Measurements from ENCODE around the gene COX5B. TPM values are rescaled to one million over a fixed set of nuclear protein-coding genes. Genes with fewer than 3 reads are reported as not detected.
A peak's percentile ranks its signal among the peaks of the same experiment; 100 is the strongest.

The COX5B gene
- total RNA-seq, 1 experiment from 2014 or later, result 283 TPM

DNA sequence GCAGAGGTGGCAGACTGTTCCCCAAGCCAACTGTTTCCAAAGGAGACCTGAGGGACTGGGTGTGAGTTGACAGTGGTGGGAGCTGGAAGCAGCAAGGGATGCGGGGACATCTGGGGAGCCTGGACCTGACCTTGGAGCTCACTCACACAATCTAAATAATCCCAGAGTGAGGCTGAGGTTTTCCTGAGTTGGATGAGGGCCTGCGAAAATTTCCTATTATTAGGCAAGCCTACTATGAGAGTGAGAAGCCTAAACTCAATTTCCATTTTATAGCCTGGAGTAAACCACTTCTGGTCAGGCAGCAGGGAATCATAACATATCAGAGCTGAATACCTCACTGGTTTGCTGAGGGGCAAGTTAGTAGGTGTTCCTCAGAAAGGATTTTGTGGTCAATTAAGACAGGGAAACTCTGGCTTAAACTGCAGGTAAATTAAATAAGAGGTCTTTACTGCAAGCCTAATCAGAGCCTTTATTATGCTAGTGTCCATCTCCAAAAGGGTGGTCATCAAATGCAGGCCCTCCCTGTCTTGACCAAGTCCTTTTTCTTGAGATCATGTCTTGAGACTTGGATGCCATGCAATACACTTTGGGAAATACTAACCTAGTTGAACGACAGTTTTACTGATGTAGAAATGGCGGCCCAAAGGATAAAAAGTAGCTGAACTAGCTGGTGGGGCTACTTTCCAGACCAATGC is 1.7 kb upstream of the COX5B start:
- H3K36me3 ChIP-seq, result peaks cover 14% of the 10 kb centered on the region
- no peaks in the 10 kb centered on the region for H3K9me3 ChIP-seq (replicated peaks)
- H3K27me3 ChIP-seq, result no peaks in the 10 kb centered on the region
- H3K27ac ChIP-seq, result no peak overlapping the region
- no peak overlapping the region for H3K4me3 ChIP-seq
- no peak for DNase-seq
- 0 out of 2 replicates have a peak, but pooled peaks cover 2% of the 10 kb centered on the region for H3K4me1 ChIP-seq

DNA sequence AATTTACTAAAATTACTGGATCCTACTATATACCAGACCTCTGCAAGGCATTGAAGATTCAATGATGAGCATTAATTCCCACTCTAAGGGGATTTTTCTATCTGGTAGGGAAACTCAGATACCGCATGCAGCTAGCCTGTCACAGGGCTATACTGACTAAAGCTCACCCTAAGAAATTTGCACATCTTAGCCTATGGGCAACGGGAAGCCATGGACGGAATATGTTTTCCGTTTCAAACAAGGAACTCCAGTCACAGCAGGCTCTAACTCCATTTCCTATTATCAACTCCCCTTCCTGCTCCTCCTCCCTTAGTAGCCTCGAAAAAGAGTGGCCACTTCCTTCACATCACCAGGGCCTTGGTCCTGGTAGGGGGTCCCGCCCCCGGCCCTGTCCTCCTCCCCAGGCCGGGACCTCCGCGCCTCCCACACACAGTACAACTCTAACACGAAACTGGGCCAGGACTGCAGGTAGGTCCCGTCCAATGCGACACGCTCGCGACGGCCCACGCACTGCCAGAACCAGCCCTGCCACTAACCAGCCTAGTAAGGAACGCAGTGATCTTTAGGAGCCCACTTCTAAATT is 659 bp upstream of the COX5B start:
- no peaks in the 10 kb centered on the region for H3K9me3 ChIP-seq (replicated peaks)
- H3K36me3 ChIP-seq, result peaks cover 19% of the 10 kb centered on the region
- 0 out of 2 replicates have a peak, but pooled peaks cover 2% of the 10 kb centered on the region for H3K4me1 ChIP-seq
- peak overlapping the region; percentile 61 for H3K27ac ChIP-seq
- DNase-seq, result peak; percentile 24 to 45
- H3K27me3 ChIP-seq, result no peaks in the 10 kb centered on the region
- peak overlapping the region; percentile 82 for H3K4me3 ChIP-seq

- Histone ChIP-seq H3K36me3 (peaks cover 19% of the 10 kb centered on the region), H3K27me3 (no peaks in the 10 kb centered on the region), H3K4me3 (peak overlapping the region; percentile 82), H3K27ac (no peak overlapping the region), H3K4me1 (0 out of 2 replicates have a peak, but pooled peaks cover 2% of the 10 kb centered on the region), H3K9me3 (replicated peaks) (no peaks in the 10 kb centered on the region)
- no peak for DNase-seq
These were observed 1.1 kb downstream of the COX5B start for GRCh38 chr2:97646977-97647376.

GRCh38 chr2:97651114-97651513 is 5.3 kb downstream of the COX5B start:
- H3K4me1 ChIP-seq, result no peaks in the 10 kb centered on the region
- no peak for DNase-seq
- no peaks in the 10 kb centered on the region for H3K27me3 ChIP-seq
- H3K36me3 ChIP-seq, result peaks cover 26% of the 10 kb centered on the region
- peaks cover 5% of the 10 kb centered on the region; the same call in 1 of the 2 replicates for H3K9me3 ChIP-seq (replicated peaks)
- H3K27ac ChIP-seq, result no peak overlapping the region
- no peak overlapping the region for H3K4me3 ChIP-seq

DNA sequence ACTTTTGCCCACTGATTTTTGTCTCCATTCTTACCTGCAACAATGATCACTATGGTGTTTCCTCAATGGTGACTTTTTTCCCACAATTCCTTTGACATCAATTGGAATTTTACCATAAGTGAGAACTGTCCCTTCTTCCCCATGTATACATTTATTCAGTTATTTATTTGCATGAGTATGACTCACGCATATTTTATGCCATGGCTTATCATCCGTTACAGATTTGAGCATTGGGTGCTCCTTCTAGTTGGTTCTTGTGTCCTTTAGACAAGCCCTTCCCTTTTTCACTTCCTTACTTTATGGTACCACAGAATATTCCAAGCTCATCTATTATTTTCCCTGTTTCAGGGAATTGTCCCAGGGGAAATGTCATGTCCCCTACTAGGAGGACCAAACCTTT is 7.6 kb downstream of the COX5B start:
- H3K27me3 ChIP-seq, result no peaks in the 10 kb centered on the region
- H3K36me3 ChIP-seq, result peaks cover 28% of the 10 kb centered on the region
- H3K27ac ChIP-seq, result no peak overlapping the region
- no peak overlapping the region for H3K4me3 ChIP-seq
- no peaks in the 10 kb centered on the region for H3K4me1 ChIP-seq
- no peak for DNase-seq
- peaks cover 5% of the 10 kb centered on the region; the same call in 1 of the 2 replicates for H3K9me3 ChIP-seq (replicated peaks)

GRCh38 chr2:97653874-97654273 is 8.0 kb downstream of the COX5B start:
- H3K27me3 ChIP-seq, result no peaks in the 10 kb centered on the region
- H3K27ac ChIP-seq, result no peak overlapping the region
- H3K4me1 ChIP-seq, result no peaks in the 10 kb centered on the region
- peaks cover 27% of the 10 kb centered on the region for H3K36me3 ChIP-seq
- no peak for DNase-seq
- no peak overlapping the region for H3K4me3 ChIP-seq
- H3K9me3 ChIP-seq (replicated peaks), result peaks cover 5% of the 10 kb centered on the region; the same call in 1 of the 2 replicates

- Histone ChIP-seq H3K27me3 (no peaks in the 10 kb centered on the region), H3K9me3 (replicated peaks) (peaks cover 5% of the 10 kb centered on the region; the same call in 1 of the 2 replicates), H3K36me3 (peaks cover 27% of the 10 kb centered on the region), H3K4me1 (no peaks in the 10 kb centered on the region), H3K4me3 (no peak overlapping the region), H3K27ac (no peak overlapping the region)
- no peak for DNase-seq
These were observed 8.4 kb downstream of the COX5B start for GRCh38 chr2:97654309-97654708.

DNA sequence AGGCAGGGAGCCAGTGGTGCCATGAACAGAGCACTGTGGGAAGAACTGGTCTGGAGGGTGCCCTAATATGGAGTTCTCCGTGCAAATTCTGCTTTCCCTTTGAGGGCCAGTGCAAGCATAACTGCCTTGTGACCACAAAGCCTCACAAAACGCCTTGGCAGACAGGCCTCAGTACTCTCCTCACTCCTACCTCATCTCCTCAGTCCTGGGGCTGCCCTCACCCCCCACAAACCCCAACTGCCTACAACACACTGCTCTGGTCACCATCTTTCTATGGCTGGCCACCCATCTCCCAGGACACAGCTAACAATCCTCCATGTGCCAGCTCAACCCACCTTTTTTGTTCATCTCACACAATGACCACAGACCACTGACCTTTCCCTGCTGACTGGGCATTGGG is 8.9 kb downstream of the COX5B start:
- peaks cover 23% of the 10 kb centered on the region for H3K36me3 ChIP-seq
- peaks cover 5% of the 10 kb centered on the region; the same call in 1 of the 2 replicates for H3K9me3 ChIP-seq (replicated peaks)
- H3K4me1 ChIP-seq, result no peaks in the 10 kb centered on the region
- DNase-seq, result no peak
- H3K27me3 ChIP-seq, result no peaks in the 10 kb centered on the region
- H3K27ac ChIP-seq, result no peak overlapping the region
- no peak overlapping the region for H3K4me3 ChIP-seq

GRCh38 chr2:97656129-97656755 is 10.4 kb downstream of the COX5B start:
- H3K4me3 ChIP-seq, result no peak overlapping the region
- no peaks in the 10 kb centered on the region for H3K4me1 ChIP-seq
- H3K27me3 ChIP-seq, result no peaks in the 10 kb centered on the region
- peaks cover 5% of the 10 kb centered on the region; the same call in 1 of the 2 replicates for H3K9me3 ChIP-seq (replicated peaks)
- H3K36me3 ChIP-seq, result peaks cover 22% of the 10 kb centered on the region
- no peak overlapping the region for H3K27ac ChIP-seq
- DNase-seq, result no peak

DNA sequence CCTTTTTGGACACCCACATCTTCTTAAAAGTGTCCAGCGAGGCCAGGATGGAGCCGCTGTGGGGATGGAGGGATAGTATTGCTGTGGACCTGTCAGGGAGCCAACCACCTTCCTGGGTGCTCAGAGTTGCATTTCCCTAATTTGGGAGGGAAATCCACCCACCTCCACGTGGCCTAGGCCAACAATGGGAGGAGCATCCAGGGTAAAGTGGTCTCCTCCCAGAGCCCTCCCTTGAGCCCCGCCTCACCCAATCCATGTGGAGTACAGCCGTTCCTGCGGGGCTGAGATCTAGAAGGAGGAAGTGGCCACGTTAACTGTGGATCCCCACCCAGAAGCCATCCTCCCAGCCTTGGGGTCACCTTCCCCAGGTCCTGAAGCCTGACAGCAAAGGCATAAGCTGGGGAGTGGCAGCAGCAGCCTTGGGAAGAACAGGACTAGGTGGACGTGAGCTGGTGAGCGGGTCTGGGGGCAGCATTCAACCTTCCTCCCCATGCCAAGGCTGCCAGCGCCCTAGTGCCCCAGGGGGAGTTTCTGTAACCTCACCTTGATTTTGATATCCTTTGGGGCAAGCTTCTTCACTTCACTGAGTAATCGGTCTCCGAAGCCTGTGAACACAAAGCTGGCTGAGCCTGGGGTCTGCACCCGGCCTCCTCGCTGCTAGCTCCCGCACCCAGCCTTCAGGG is 11.2 kb downstream of the COX5B start:
- no peak overlapping the region for H3K4me3 ChIP-seq
- DNase-seq, result no peak
- no peaks in the 10 kb centered on the region; the same call in 1 of the 2 replicates for H3K4me1 ChIP-seq
- peaks cover 5% of the 10 kb centered on the region; the same call in 1 of the 2 replicates for H3K9me3 ChIP-seq (replicated peaks)
- no peak overlapping the region for H3K27ac ChIP-seq
- no peaks in the 10 kb centered on the region for H3K27me3 ChIP-seq
- H3K36me3 ChIP-seq, result peaks cover 22% of the 10 kb centered on the region

DNA sequence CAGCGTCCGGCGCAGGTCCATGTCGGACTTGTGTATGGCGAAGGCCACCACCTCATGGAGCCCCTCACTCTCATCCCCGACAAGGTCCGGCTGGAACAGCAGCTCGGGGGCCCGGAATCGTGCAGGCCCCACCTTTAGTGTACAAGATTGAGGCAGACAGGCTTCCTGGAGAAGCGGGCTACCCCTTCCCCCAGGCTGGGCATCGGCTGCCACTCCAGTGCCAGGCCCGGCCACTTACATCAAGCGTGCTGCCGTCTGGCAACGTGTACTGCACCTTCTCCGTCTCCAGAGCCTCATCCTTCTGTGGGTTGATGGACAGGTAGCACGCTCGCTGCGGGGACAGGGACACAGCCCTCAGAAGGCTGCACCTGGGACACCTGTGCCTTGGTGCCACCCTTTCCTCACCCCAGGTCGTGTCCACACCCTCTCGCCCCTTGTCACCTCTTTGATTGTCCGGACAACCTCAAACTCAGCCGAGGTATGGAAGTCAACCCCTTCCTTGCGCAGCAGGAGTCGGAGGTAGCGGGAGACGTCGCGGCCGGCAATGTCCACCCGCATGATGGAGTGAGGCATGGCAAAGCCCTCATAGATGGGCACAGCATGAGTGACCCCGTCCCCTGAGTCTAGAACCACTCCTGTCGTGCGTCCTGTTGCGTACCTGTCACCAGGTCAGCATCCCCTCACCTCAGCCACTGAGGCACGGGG is 12.3 kb downstream of the COX5B start:
- no peak for DNase-seq
- no peaks in the 10 kb centered on the region; the same call in 1 of the 2 replicates for H3K4me1 ChIP-seq
- no peaks in the 10 kb centered on the region for H3K27me3 ChIP-seq
- H3K9me3 ChIP-seq (replicated peaks), result peaks cover 5% of the 10 kb centered on the region; the same call in 1 of the 2 replicates
- H3K27ac ChIP-seq, result no peak overlapping the region
- H3K36me3 ChIP-seq, result peaks cover 22% of the 10 kb centered on the region
- no peak overlapping the region for H3K4me3 ChIP-seq

GRCh38 chr2:97658691-97659157 is 12.9 kb downstream of the COX5B start:
- Histone ChIP-seq H3K27me3 (no peaks in the 10 kb centered on the region), H3K9me3 (replicated peaks) (peaks cover 3% of the 10 kb centered on the region; the same call in 1 of the 2 replicates), H3K4me3 (no peak overlapping the region), H3K4me1 (no peaks in the 10 kb centered on the region; the same call in 1 of the 2 replicates), H3K27ac (no peak overlapping the region), H3K36me3 (peaks cover 22% of the 10 kb centered on the region)
- DNase-seq, result no peak

GRCh38 chr2:97659256-97660043 is 13.6 kb downstream of the COX5B start:
- Histone ChIP-seq H3K4me1 (no peaks in the 10 kb centered on the region; the same call in 1 of the 2 replicates), H3K27ac (no peak overlapping the region), H3K9me3 (replicated peaks) (no peaks in the 10 kb centered on the region), H3K36me3 (peaks cover 20% of the 10 kb centered on the region), H3K4me3 (no peak overlapping the region), H3K27me3 (no peaks in the 10 kb centered on the region)
- DNase-seq, result no peak

Measured in SJCRH30 (cell line).